Measurements from ENCODE around the gene NDE1. TPM values are rescaled to one million over a fixed set of nuclear protein-coding genes. Genes with fewer than 3 reads are reported as not detected.

NDE1 gene
- total and polyA plus RNA-seq, 2 of the 4 experiments (the other 2 are of a cell fraction): 22.7 to 29.2 TPM

DNA sequence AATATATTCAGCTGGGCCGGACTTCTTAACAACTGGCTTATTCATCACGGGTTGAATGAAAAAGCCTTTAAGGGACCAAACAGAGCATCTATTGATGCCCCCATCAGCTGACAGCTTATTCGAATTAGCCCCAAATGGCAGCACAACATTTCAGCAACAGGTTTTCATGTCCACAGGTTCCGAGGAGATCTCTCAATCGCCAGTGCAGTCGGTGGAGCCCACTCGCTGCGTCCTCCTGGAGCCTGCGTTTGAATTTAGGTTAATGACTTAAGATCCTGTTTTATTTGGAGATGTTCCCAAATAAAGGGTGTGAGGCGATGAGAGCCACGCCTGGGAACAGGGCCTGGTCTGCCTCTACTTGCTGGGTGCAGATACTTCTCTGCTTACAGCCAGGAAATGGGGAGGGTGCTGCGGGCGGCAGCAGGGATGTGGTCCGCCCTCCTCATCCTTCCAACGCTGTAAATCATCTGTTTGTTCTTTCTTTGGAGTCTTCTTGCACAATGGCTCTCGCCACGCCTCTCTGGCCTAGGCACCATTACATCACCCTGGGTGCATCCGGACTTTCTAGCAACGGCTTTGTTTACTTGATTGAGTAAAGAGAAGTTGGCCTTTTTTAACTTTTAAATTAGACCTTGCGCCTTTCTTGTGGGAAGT is 22.6 kb downstream of the NDE1 start:
- peak overlapping the region; percentile 64 for H3K27ac ChIP-seq (ENCODE audit: insufficient read depth, low read length)
- H2BK15ac ChIP-seq (ENCODE audit: low read depth, low read length): peak overlapping the region; percentile 67
- ChIA-PET CTCF (interaction anchor here (0.6 to 2.4 kb wide), 3 partner anchors 10 to 237 kb away, joined by 5 to 14 read pairs (median 5); no protein-coding TSS in a partner anchor), POLR2A (ENCODE audit: unreplicated experiment) (interaction anchor here (0.5 to 0.6 kb wide), 2 partner anchors 13 to 77 kb away, joined by 3 to 12 read pairs; no protein-coding TSS in a partner anchor)
- peak overlapping the region; percentile 60 for H3K56ac ChIP-seq (ENCODE audit: extremely low read depth, insufficient read depth, low read length)
- WGBS, 2 experiments (ENCODE audit: extremely low coverage in 2 of 2, insufficient read length in 1 of 2): 6% methylated on average over 3 of the region's 20 CpGs; no CpG with 5 or more reads in 1 of the 2 experiments
- H3K9me1 ChIP-seq (ENCODE audit: insufficient read depth, low read length): peaks cover 9% of the 10 kb centered on the region
- H2BK20ac ChIP-seq (ENCODE audit: low read depth, low read length): peak overlapping the region; percentile 63
- H2AK9ac ChIP-seq (replicated peaks; ENCODE audit: low read depth, low read length, poor library complexity): peak overlapping the region; percentile 22
- intact Hi-C loops (cut with micrococcal nuclease) (loop anchor here (2.0 kb wide), 1 partner anchor 22 kb away; the partner anchor contains the start of gene NDE1), dilution Hi-C loops (cut with HindIII; ENCODE audit: low sequenced_read_pairs, unreplicated experiment) (no loop called here), in situ Hi-C loops (cut with MboI; ENCODE audit: low sequenced_read_pairs) (no loop called here)
- peak overlapping the region; percentile 11; the same call in 1 of the 2 replicates for H3K9ac ChIP-seq (ENCODE audit: low read depth, low read length)
- H3K4ac ChIP-seq (ENCODE audit: low read depth, low read length): peak overlapping the region; percentile 81
- H3K79me1 ChIP-seq (ENCODE audit: low read depth in 1 of 2, low read length in 2 of 2): peaks cover 31 to 58% of the 10 kb centered on the region in 2 experiments
- no peaks in the 10 kb centered on the region for H3K27me3 ChIP-seq (ENCODE audit: control insufficient read depth, insufficient read depth, low read length)
- peak overlapping the region; percentile 49 for H3K4me2 ChIP-seq (ENCODE audit: low read depth, low read length)
- H2BK5ac ChIP-seq (ENCODE audit: low read depth, low read length, poor library complexity, severe bottlenecking): peak overlapping the region; percentile 63
- no TSS peak for BruUV-seq (replicated peaks)
- ATAC-seq (ENCODE audit: low read depth): peak; percentile 99
- no peak overlapping the region for H3K4me3 ChIP-seq (ENCODE audit: insufficient read depth, low read depth, low read length)
- H4K91ac ChIP-seq (ENCODE audit: insufficient read depth, low read depth, low read length): peak overlapping the region; percentile 67
- peak; percentile 96 for DNase-seq
- peak overlapping the region; percentile 49 for H3K14ac ChIP-seq (replicated peaks; ENCODE audit: low read depth, low read length)
- peak overlapping the region; percentile 71 for H2AK5ac ChIP-seq (ENCODE audit: low read depth, low read length)
- H4K5ac ChIP-seq (ENCODE audit: low read depth, low read length): no peak overlapping the region
- peaks cover 8% of the 10 kb centered on the region; the same call in 1 of the 2 replicates for H4K20me1 ChIP-seq (ENCODE audit: insufficient read depth, low read length)
- H2AFZ ChIP-seq (replicated peaks; ENCODE audit: low read length, poor library complexity): peak overlapping the region; percentile 83
- peak overlapping the region; percentile 67 for H2BK120ac ChIP-seq (ENCODE audit: low read depth, low read length)
- peak overlapping the region; percentile 6; the same call in 1 of the 2 replicates for H3K18ac ChIP-seq (ENCODE audit: low read depth, low read length)
- no peaks in the 10 kb centered on the region for H3K9me3 ChIP-seq (ENCODE audit: control insufficient read depth, insufficient read depth, low read length)
- H3K4me1 ChIP-seq (ENCODE audit: control insufficient read depth, insufficient read depth, low read length): peaks cover 11% of the 10 kb centered on the region
- peak overlapping the region; percentile 46 for H3K23ac ChIP-seq (ENCODE audit: low read depth, low read length)
- H3K36me3 ChIP-seq (ENCODE audit: control insufficient read depth, insufficient read depth, low read length): peaks cover 19% of the 10 kb centered on the region
- TF ChIP-seq RCOR1 (IDR thresholded peaks at IDR 0.05; ENCODE audit: insufficient replicate concordance, low read length): no peak
- TF ChIP-seq MAZ (IDR thresholded peaks at IDR 0.05; ENCODE audit: borderline replicate concordance, low read depth, low read length): peak; percentile 72; the same call in 1 of the 2 replicates
- TF ChIP-seq CEBPB (IDR thresholded peaks at IDR 0.05; ENCODE audit: low read depth, low read length): peak; percentile 100
- TF ChIP-seq RAD21 (IDR thresholded peaks at IDR 0.05; ENCODE audit: low read length): no peak
- peak; percentile 52; the same call in 1 of the 2 replicates for TF ChIP-seq MXI1 (IDR thresholded peaks at IDR 0.05; ENCODE audit: borderline replicate concordance, low read depth, low read length)
- peak; percentile 29; the same call in 1 of the 2 replicates for TF ChIP-seq RFX5 (IDR thresholded peaks at IDR 0.05; ENCODE audit: low read depth, low read length)
- 0 out of 2 replicates have a peak, but pooled peaks have one; percentile 18 for TF ChIP-seq FOS (IDR thresholded peaks at IDR 0.05; ENCODE audit: low read depth, low read length)
- no peak for TF ChIP-seq NFE2L2 (IDR thresholded peaks at IDR 0.05; ENCODE audit: low read depth, low read length)
- H4K8ac ChIP-seq (ENCODE audit: low read depth in 2 of 2, low read length in 2 of 2): peak overlapping the region; percentile 11 to 75; a peak in 1 of 4 replicates

Measured in IMR-90 (cell line).